NCI-H2227 (cell line): ENCODE results near the gene NUP93.

Experiments
- DNase-seq: peaks from one replicate; lab custom pipeline; 2025; ENCODE audit not compliant: unreplicated experiment; lab: John Stamatoyannopoulos, UW

Gene NUP93

GRCh38 chr16:56729735-56730662, at the start of gene NUP93:
TSS of gene NUP93 (plus strand) at chr16:56730129. CDS start at chr16:56748248, 18,119 bp downstream.
- DNase-seq, result peak; percentile 93

GRCh38 chr16:56681939-56682702, 47.8 kb upstream of the NUP93 start, which contains the start of gene MT1X:
TSS of gene MT1X (plus strand) at chr16:56682470. CDS start at chr16:56682541, 71 bp downstream.
- peak; percentile 90 for DNase-seq

GRCh38 chr16:56682703-56683397, 47.1 kb upstream of the NUP93 start:
- DNase-seq, result no peak

- no peak for DNase-seq
Measured at GRCh38 chr16:56683424-56684172, 46.3 kb upstream of the NUP93 start.

- DNase-seq, result no peak
Measured at GRCh38 chr16:56684256-56684925, 45.5 kb upstream of the NUP93 start.

GRCh38 chr16:56684926-56685590, 44.9 kb upstream of the NUP93 start:
- DNase-seq, result no peak

GRCh38 chr16:56686758-56687157, 43.2 kb upstream of the NUP93 start:
- DNase-seq, result no peak

- DNase-seq, result no peak
Measured at GRCh38 chr16:56688762-56689161, 41.2 kb upstream of the NUP93 start.

- no peak for DNase-seq
Measured at GRCh38 chr16:56689171-56689570, 40.8 kb upstream of the NUP93 start.

- DNase-seq, result no peak
Measured at GRCh38 chr16:56690420-56691122, 39.4 kb upstream of the NUP93 start.

GRCh38 chr16:56691885-56692284, 38.0 kb upstream of the NUP93 start:
- no peak for DNase-seq

GRCh38 chr16:56695246-56695645, 34.7 kb upstream of the NUP93 start:
- DNase-seq, result no peak

- no peak for DNase-seq
Measured at GRCh38 chr16:56697456-56698155, 32.3 kb upstream of the NUP93 start.

- no peak for DNase-seq
Measured at GRCh38 chr16:56700195-56700594, 29.7 kb upstream of the NUP93 start.

GRCh38 chr16:56700631-56701030, 29.3 kb upstream of the NUP93 start:
- no peak for DNase-seq

- no peak for DNase-seq
Measured at GRCh38 chr16:56701534-56701933, 28.4 kb upstream of the NUP93 start.

GRCh38 chr16:56702836-56703235, 27.1 kb upstream of the NUP93 start:
- no peak for DNase-seq
